ENCODE measurements around the gene RTKN. TPM values are rescaled to one million over a fixed set of nuclear protein-coding genes. Genes with fewer than 3 reads are reported as not detected.

Gene RTKN
- total and polyA plus RNA-seq, 2 of the 13 experiments (the other 11 are each of a cell fraction or from before 2014, with no cell fraction given) = 159 to 166 TPM

DNA sequence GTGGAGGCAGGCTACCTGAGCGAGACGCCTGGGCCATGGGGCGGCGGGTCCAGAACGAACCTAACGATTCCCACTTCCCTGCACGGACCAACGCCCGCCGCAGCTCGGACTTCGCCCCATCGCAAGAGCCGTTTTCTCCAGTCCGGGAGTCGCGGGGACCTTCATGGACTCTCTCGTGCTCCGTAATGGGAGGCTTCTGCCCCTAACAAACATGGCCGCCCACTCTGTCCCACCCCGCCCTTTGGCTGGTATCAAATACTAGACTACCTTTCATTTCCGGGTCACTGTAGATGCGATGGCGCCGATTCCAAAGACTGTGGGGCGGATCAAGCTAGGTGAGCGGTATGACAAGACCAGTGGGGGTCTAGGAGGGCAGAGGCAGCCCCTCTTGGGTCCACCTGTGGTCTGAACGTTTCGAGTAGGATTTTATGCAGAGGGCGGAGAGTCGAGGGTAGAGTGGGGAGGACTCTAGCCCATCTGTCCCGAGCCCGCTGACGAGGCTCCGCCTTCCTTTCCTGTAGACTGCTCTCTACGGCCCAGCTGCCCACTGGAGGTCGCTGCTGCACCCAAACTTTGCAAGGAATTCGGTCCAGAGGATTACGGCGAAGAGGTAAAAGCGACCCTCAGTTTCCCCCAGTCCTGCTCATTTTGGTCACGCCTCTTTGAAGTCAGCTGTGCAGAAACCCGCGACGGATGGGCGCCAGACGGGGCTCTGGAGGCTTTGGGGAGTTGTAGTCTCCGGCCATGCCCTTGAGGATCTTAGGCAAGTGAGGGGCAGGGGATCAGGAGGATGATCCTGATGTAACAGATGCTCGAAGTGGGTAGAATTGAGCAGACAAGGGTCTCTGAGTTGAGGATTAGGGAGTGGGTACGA is 41.3 kb upstream of the RTKN start, which contains the start of the genes CCDC142 and TTC31 (continued):
- TF ChIP-seq, protein P1, sequence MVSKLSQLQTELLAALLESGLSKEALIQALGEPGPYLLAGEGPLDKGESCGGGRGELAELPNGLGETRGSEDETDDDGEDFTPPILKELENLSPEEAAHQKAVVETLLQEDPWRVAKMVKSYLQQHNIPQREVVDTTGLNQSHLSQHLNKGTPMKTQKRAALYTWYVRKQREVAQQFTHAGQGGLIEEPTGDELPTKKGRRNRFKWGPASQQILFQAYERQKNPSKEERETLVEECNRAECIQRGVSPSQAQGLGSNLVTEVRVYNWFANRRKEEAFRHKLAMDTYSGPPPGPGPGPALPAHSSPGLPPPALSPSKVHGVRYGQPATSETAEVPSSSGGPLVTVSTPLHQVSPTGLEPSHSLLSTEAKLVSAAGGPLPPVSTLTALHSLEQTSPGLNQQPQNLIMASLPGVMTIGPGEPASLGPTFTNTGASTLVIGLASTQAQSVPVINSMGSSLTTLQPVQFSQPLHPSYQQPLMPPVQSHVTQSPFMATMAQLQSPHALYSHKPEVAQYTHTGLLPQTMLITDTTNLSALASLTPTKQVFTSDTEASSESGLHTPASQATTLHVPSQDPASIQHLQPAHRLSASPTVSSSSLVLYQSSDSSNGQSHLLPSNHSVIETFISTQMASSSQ (IDR thresholded peaks at IDR 0.05; ENCODE audit: low read depth) = peak; percentile 68; the same call in 1 of the 2 replicates
- TF ChIP-seq, protein P1 (CRISPR knock-in tag; IDR thresholded peaks at IDR 0.05; ENCODE audit: borderline replicate concordance) = peak; percentile 77; the same call in 1 of the 2 replicates
- no peak; the same call in 1 of the 2 replicates for TF ChIP-seq ZNF678 (CRISPR knock-in tag; IDR thresholded peaks at IDR 0.05)
- peak; percentile 87; the same call in 1 of the 2 replicates for TF ChIP-seq ZNF552 (CRISPR knock-in tag; IDR thresholded peaks at IDR 0.05; ENCODE audit: borderline replicate concordance)
- TF ChIP-seq ZNF160 (CRISPR knock-in tag; IDR thresholded peaks at IDR 0.05) = 0 out of 2 replicates have a peak, but pooled peaks have one; percentile 2
- 0 out of 2 replicates have a peak, but pooled peaks have one; percentile 91 for TF ChIP-seq ZNF850 (CRISPR knock-in tag; conservative IDR thresholded peaks at IDR 0.05)
- TF ChIP-seq ZNF562 (CRISPR knock-in tag; IDR thresholded peaks at IDR 0.05; ENCODE audit: borderline replicate concordance) = no peak
- peak; percentile 85; the same call in 1 of the 2 replicates for TF ChIP-seq BRCA1 (CRISPR knock-in tag; IDR thresholded peaks at IDR 0.05)
- peak; percentile 100 for TF ChIP-seq YY1 (IDR thresholded peaks at IDR 0.05; ENCODE audit: insufficient read depth, insufficient replicate concordance, low read depth, low read length)
- no peak for TF ChIP-seq PRPF4 (IDR thresholded peaks at IDR 0.05; ENCODE audit: low read depth, low read length, poor library complexity, severe bottlenecking)
- peak; percentile 88 for TF ChIP-seq ZFP1 (CRISPR knock-in tag; IDR thresholded peaks at IDR 0.05)
- TF ChIP-seq ZNF34 (CRISPR knock-in tag; IDR thresholded peaks at IDR 0.05; ENCODE audit: borderline replicate concordance) = no peak; the same call in 1 of the 2 replicates
- peak; percentile 90 for TF ChIP-seq IKZF5 (CRISPR knock-in tag; IDR thresholded peaks at IDR 0.05)
- peak; percentile 98 for TF ChIP-seq ZC3H13 (CRISPR knock-in tag; IDR thresholded peaks at IDR 0.05)
- TF ChIP-seq NR1H2 (CRISPR knock-in tag; IDR thresholded peaks at IDR 0.05; ENCODE audit: borderline replicate concordance, low read depth) = no peak
- TF ChIP-seq ZNF75D (CRISPR knock-in tag; IDR thresholded peaks at IDR 0.05; ENCODE audit: borderline replicate concordance) = no peak
- TF ChIP-seq ZNF260 (CRISPR knock-in tag; IDR thresholded peaks at IDR 0.05; ENCODE audit: borderline replicate concordance, low read depth) = no peak
- no peak; the same call in 1 of the 2 replicates for TF ChIP-seq TOPORS (CRISPR knock-in tag; IDR thresholded peaks at IDR 0.05)
